NK-92 treated with Interleukin-12 subunit alpha and Interleukin-12 subunit beta, amount 100 ng/mL, for 24 hours (cell line): ENCODE measurements around the gene KCNJ9.

Experiments
- DNase-seq: peaks from one replicate; lab custom pipeline; 2025; lab: John Stamatoyannopoulos, UW

The KCNJ9 gene

GRCh38 chr1:160089883-160090282 is 8.5 kb downstream of the KCNJ9 start:
- DNase-seq: no peak

DNA sequence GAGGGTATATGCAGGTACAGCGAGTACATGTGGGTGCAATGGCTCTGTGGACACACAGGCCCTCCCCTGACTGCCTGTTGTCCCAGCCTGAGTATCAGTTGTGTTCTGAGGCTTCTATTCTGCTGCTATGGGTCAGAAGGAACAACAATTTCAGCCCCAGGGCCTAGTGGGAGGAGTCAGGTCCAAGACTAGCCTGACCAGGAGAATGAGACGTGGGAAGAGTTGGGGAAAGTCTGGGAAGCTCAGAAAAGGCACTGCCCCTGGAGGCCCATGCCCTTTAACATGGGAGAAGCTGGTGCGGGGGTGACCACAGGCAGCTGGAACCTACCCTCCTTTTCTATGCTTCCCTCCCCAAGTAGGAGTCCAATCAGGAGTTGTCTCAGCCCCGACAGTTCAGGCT is 9.4 kb downstream of the KCNJ9 start:
- no peak for DNase-seq

DNA sequence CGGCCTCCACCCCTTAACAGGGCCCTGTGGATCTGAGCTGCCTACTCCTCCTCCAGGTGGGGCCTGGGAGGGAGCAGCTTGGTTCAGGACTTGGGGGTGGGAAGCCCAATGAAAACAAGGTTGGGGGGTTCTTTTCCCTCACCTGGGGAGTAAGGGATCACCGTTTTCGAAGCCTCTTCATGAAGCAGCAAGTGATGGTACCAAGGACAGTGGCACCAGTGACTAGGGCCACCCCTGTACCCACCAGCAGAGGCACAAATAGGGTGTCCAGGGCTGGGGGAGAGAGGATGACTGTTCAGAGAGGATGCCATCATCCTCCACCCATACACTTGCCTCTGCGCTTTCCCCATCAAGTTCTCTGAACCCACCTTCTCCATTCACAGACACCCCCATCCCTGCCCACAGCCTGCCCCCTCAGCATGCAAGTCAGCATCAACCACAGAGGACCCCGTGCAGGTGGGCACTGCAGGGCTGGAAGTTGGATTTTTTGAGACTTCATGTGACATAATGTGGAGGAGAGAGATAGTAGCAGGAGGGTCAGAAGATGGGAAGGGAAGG is 10.4 kb downstream of the KCNJ9 start:
- DNase-seq: no peak

DNA sequence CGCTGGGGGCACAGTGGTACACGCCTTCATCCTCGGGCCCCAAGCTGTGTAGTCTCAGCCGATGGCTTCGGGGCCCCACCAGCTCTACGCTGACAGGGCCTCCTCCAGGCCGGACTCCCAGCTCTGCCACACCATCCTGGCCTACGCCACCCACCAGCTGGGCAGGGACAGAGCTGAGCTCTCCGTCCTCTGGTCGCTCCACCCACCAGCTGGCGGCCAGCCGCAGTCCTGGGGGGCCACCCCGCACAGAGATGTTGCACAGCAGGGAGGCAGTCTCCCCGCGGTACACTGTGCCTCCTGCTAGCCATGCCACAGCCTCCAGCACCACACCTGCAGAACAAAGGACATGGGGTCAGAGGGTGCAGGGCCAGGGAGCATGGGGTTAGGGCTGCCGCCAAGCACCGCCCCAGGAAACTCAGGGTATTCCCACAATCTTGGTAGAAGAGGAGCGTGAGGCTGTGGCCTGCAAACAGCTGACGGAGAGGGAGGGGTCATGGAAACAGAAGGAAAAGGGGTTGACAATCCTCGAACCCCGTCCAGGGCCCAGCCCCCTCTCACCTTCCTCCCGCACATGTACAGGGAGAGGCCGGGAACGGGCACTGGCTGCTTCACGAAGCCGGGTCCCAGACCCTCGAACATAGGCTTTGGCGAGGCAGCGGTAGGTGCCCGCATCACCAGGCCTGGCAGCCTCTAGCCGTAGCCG is 11.2 kb downstream of the KCNJ9 start:
- no peak for DNase-seq

GRCh38 chr1:160093069-160093395 is 11.7 kb downstream of the KCNJ9 start:
- DNase-seq: no peak

- DNase-seq: no peak
Measured at GRCh38 chr1:160093624-160094290, 12.4 kb downstream of the KCNJ9 start.

GRCh38 chr1:160094291-160094625 is 12.9 kb downstream of the KCNJ9 start:
- DNase-seq: no peak

GRCh38 chr1:160094806-160095205 is 13.5 kb downstream of the KCNJ9 start:
- no peak for DNase-seq

DNA sequence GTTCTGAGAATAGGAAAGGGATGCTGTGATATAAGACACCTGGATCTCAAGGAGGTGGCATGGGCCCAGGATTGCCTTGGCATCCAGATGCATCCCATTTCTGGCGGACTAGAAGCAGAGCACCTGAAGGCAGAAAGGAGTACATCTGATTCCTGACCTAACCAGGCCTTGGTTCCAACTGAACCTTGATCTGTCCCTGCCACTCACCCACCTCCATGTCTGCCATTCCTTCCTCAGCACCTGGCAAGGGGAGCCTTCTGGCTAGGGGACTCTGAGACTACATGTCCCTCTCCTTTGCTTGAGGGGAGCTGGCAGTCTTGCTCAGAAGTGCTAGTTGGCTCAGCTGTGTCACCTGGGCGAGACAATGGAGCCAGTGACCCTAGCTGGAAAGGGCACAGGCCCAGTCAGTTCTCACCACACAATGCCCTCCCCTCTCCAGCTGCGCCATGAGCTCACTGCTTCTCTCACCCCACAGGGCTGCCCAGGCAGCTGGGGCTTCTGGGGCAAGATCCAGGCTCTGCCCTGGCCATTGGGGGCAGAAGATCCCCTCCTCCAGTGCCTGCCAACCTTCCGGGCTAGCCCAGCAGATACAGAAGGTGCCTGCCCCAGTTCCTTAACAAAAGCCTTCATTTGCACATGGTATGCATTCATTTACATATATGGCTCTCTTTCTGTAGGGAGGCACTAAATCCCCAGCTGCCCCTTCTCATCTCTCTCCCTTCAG is 14.2 kb downstream of the KCNJ9 start:
- no peak for DNase-seq

DNA sequence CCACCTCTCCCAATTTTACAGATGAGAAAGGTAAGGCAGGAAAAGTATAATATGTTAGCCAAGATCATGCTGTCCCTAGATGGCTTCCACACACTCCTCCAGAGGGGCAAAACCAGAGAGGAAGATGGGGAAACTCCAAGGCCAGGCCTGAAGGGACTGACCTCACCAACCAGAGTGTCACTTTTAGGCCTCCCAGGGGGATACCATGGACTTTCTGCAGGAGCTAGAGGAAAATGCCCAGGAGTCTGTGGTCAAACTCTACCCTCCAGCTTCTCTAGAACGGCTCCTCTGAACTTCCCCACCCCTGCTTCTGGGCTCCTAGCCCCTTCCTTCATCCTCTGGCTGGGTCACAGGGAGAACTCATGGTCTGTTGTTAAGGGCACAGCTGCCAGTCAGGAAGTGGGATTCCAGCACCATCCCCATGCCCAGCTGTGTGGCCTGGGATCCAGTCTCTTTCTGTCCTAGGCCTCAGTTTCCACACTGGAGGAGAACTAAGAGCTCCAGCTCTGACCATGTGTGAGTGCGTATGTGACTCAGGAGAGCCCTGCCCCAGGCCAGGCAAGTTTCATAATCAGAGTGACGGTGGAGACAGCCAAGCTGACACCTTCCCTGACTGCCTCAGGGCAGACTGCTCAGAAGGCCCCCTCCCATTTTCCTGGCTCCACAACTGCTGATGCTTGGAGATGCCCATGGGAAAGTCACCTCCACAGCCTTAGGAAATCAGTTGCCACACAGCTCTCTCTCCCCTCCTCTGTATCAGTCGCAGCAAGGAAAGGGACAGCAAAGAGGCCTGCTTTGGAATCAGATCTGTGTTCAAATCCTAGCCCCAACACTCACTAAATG is 15.2 kb downstream of the KCNJ9 start:
- DNase-seq: peak; percentile 20

- DNase-seq: no peak
Measured at GRCh38 chr1:160097151-160097910, 16.0 kb downstream of the KCNJ9 start.

GRCh38 chr1:160097911-160098851 is 16.8 kb downstream of the KCNJ9 start, which contains the start of gene IGSF8:
TSS of gene IGSF8 (minus strand) at chr1:160098619. CDS start at chr1:160098472, 147 bp downstream.
- no peak for DNase-seq

DNA sequence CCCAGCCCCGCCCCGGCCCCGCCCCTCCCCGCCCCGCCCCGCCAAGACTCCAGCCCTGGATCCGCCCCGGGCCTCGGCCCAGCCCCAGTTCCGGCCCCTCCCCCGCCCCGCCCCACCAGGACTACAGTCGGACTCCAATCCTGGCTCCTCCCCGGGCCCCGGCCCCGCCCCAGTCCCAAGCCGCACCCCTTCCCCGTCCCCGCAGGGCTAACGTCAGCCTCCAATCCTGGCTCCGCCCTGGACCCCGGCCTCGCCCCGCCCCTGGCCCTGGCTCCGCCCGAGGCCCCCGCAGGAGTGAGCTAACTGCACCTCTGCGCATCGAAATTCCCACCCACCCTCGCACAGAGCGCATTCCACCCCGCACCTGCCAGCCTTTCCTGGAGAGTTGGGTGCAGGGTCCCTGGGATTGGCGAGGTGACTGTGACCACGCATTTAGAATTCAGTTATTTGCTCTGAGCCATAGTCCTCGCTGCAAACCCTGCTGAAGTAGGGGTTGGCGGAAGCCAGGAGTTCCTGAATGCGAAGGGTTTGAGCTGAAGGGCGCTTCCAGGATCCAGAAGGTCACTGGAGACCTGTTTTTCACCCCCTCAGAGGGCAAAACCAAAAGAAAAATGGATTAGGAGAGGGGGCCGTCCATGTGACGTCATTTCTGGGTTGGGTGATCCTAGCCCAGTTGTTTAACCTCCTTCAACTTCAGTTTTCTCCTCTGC is 17.7 kb downstream of the KCNJ9 start:
- DNase-seq: peak; percentile 88

GRCh38 chr1:160099716-160100375 is 18.5 kb downstream of the KCNJ9 start:
- no peak for DNase-seq

DNA sequence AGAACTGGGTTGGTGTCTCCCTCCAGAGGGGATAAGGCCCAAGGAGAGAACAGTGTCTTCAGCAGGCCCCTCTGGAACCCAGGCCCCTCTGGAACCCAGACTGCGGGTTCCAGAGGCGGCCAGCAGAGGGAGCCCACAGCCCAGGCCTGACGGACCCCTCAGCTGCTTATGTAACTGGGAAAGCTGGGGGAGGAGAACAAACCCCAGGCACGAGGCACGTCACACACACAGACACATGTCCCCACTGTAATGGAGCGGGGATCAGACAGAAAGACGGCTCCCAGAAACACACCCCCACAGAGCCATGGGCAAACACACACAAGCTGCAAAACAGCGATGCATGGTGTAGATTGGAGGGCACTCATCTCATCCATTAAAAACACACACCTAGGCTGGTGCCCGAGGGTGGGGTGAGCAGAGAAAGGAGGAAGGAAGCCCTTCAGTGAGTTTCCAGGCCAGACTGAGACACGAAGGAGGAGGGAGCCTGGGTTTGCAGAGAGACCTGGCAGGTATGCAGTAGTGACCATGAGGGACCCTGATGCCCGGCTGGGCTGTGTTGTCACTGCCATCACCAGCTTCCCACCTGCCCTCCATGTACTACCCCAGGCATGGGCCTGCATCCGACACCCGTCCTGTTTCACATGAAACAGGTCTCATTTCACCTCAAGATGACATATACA is 19.8 kb downstream of the KCNJ9 start:
- DNase-seq: peak; percentile 44

- DNase-seq: no peak
Measured at GRCh38 chr1:160101717-160102522, 20.6 kb downstream of the KCNJ9 start.

DNA sequence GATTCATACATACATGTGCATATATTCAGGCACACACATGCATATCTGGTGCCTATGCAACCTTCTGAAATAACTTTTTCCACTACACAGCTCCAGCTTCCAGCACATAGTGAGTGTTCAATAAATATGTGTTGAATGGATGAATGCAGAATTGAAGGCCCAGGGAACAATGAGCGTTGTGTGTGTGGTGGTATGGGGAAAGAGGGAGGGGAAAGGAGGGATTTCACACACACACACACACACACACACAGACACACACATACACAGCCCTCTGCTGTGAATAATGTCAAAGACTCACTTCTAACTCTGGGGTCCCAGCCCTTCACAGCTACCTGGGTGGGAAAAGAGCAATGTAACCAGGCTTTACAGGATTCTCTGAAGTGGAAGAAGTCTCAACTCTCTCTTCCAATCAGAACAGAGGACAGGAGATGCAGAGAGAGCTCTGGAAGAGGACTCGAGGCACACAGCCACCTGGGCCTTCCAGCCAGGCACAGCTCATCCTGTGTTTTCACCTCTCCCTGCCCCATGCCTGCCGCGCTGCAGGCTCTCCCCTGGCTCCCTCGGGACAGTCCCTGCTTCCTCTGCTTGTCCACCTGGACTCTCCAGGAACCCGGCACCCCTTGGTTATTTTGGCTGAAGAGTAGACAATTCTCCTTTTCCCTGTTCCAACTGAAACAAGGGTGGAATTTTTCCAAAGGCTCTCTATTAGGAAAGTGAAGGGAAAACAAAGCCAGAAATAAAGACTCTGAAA is 22.5 kb downstream of the KCNJ9 start:
- no peak for DNase-seq
